ENCODE results near the gene USP53.
"Not testable (repeated sequence)": the region's sequence is repeated elsewhere in the genome, so short reads cannot be mapped to it uniquely, and the experiment has no call there.

Gene USP53

GRCh38 chr4:119303587-119304305 is 91.2 kb downstream of the USP53 start:
- no peaks in the 10 kb centered on the region for H3K27me3 Mint-ChIP-seq
- peaks cover 17% of the 10 kb centered on the region for H3K4me1 Mint-ChIP-seq (ENCODE audit: low read depth)
- no peak overlapping the region for H3K4me3 Mint-ChIP-seq
- H3K27ac Mint-ChIP-seq = no peak overlapping the region
- no peaks in the 10 kb centered on the region for H3K9me3 Mint-ChIP-seq (ENCODE audit: low read depth)
- peaks cover 5% of the 10 kb centered on the region for H3K36me3 Mint-ChIP-seq

- peaks cover 10% of the 10 kb centered on the region for H3K4me1 Mint-ChIP-seq (ENCODE audit: low read depth)
- H3K36me3 Mint-ChIP-seq = peaks cover 5% of the 10 kb centered on the region
- H3K4me3 Mint-ChIP-seq = no peak overlapping the region
- H3K27me3 Mint-ChIP-seq = no peaks in the 10 kb centered on the region
- no peak overlapping the region for H3K27ac Mint-ChIP-seq
- H3K9me3 Mint-ChIP-seq (ENCODE audit: low read depth) = no peaks in the 10 kb centered on the region
These were observed 91.9 kb downstream of the USP53 start for GRCh38 chr4:119304431-119304830.

GRCh38 chr4:119307606-119308005 is 95.1 kb downstream of the USP53 start:
- Mint-ChIP-seq H3K9me3 (ENCODE audit: low read depth) (no peaks in the 10 kb centered on the region), H3K27me3 (peaks cover under 1% of the 10 kb centered on the region), H3K4me3 (no peak overlapping the region), H3K27ac (no peak overlapping the region), H3K36me3 (peaks cover 5% of the 10 kb centered on the region), H3K4me1 (ENCODE audit: low read depth) (no peaks in the 10 kb centered on the region)

- peaks cover 4% of the 10 kb centered on the region for H3K27me3 Mint-ChIP-seq
- no peaks in the 10 kb centered on the region for H3K9me3 Mint-ChIP-seq (ENCODE audit: low read depth)
- no peaks in the 10 kb centered on the region for H3K36me3 Mint-ChIP-seq
- H3K27ac Mint-ChIP-seq = no peak overlapping the region
- no peak overlapping the region for H3K4me3 Mint-ChIP-seq
- H3K4me1 Mint-ChIP-seq (ENCODE audit: low read depth) = no peaks in the 10 kb centered on the region
These were observed 98.3 kb downstream of the USP53 start for GRCh38 chr4:119310826-119311225.

- peaks cover 4% of the 10 kb centered on the region for H3K27me3 Mint-ChIP-seq
- no peaks in the 10 kb centered on the region for H3K36me3 Mint-ChIP-seq
- H3K27ac Mint-ChIP-seq = no peak overlapping the region
- no peaks in the 10 kb centered on the region for H3K9me3 Mint-ChIP-seq (ENCODE audit: low read depth)
- H3K4me3 Mint-ChIP-seq = no peak overlapping the region
- no peaks in the 10 kb centered on the region for H3K4me1 Mint-ChIP-seq (ENCODE audit: low read depth)
These were observed 100.7 kb downstream of the USP53 start for GRCh38 chr4:119313237-119313636.

GRCh38 chr4:119314356-119314755 is 101.8 kb downstream of the USP53 start:
- Mint-ChIP-seq H3K4me3 (no peak overlapping the region), H3K27ac (no peak overlapping the region), H3K4me1 (ENCODE audit: low read depth) (no peaks in the 10 kb centered on the region), H3K9me3 (ENCODE audit: low read depth) (no peaks in the 10 kb centered on the region), H3K36me3 (no peaks in the 10 kb centered on the region), H3K27me3 (peaks cover 4% of the 10 kb centered on the region)

- Mint-ChIP-seq H3K27me3 (peaks cover 4% of the 10 kb centered on the region), H3K4me3 (no peak overlapping the region), H3K4me1 (ENCODE audit: low read depth) (no peaks in the 10 kb centered on the region), H3K9me3 (ENCODE audit: low read depth) (no peaks in the 10 kb centered on the region), H3K27ac (no peak overlapping the region), H3K36me3 (no peaks in the 10 kb centered on the region)
These were observed 102.5 kb downstream of the USP53 start for GRCh38 chr4:119315036-119315435.

- H3K9me3 Mint-ChIP-seq (ENCODE audit: low read depth) = no peaks in the 10 kb centered on the region
- no peaks in the 10 kb centered on the region for H3K4me1 Mint-ChIP-seq (ENCODE audit: low read depth)
- no peak overlapping the region for H3K27ac Mint-ChIP-seq
- peaks cover 1% of the 10 kb centered on the region for H3K27me3 Mint-ChIP-seq
- H3K4me3 Mint-ChIP-seq = no peak overlapping the region
- no peaks in the 10 kb centered on the region for H3K36me3 Mint-ChIP-seq
These were observed 105.5 kb downstream of the USP53 start for GRCh38 chr4:119317990-119318389.

- H3K27ac Mint-ChIP-seq = no peak within 1 kb of the TSS
- no peaks in the 10 kb centered on the region for H3K4me1 Mint-ChIP-seq (ENCODE audit: low read depth)
- no peaks in the 10 kb centered on the region for H3K36me3 Mint-ChIP-seq
- H3K27me3 Mint-ChIP-seq = no peaks in the 10 kb centered on the region
- no peaks in the 10 kb centered on the region for H3K9me3 Mint-ChIP-seq (ENCODE audit: low read depth)
- H3K4me3 Mint-ChIP-seq = no peak within 1 kb of the TSS
These were observed 109.6 kb downstream of the USP53 start, which contains the start of gene FABP2 for GRCh38 chr4:119321921-119322687. TSS of gene FABP2 (minus strand) at chr4:119322138. CDS start at chr4:119322102, 36 bp downstream.

- H3K4me3 Mint-ChIP-seq = no peak overlapping the region
- no peaks in the 10 kb centered on the region for H3K4me1 Mint-ChIP-seq (ENCODE audit: low read depth)
- no peaks in the 10 kb centered on the region for H3K36me3 Mint-ChIP-seq
- no peaks in the 10 kb centered on the region for H3K9me3 Mint-ChIP-seq (ENCODE audit: low read depth)
- no peak overlapping the region for H3K27ac Mint-ChIP-seq
- no peaks in the 10 kb centered on the region for H3K27me3 Mint-ChIP-seq
These were observed 116.2 kb downstream of the USP53 start for GRCh38 chr4:119328695-119329094.

- no peak overlapping the region for H3K27ac Mint-ChIP-seq
- no peaks in the 10 kb centered on the region for H3K27me3 Mint-ChIP-seq
- H3K4me3 Mint-ChIP-seq = no peak overlapping the region
- no peaks in the 10 kb centered on the region for H3K4me1 Mint-ChIP-seq (ENCODE audit: low read depth)
- no peaks in the 10 kb centered on the region for H3K36me3 Mint-ChIP-seq
- no peaks in the 10 kb centered on the region for H3K9me3 Mint-ChIP-seq (ENCODE audit: low read depth)
These were observed 117.5 kb downstream of the USP53 start for GRCh38 chr4:119329835-119330620.

- H3K9me3 Mint-ChIP-seq (ENCODE audit: low read depth); H3K4me1 Mint-ChIP-seq (ENCODE audit: low read depth); H3K36me3 Mint-ChIP-seq; H3K27me3 Mint-ChIP-seq; H3K27ac Mint-ChIP-seq; H3K4me3 Mint-ChIP-seq: not testable (repeated sequence)
These were observed 123.9 kb downstream of the USP53 start for GRCh38 chr4:119336332-119336979.

- Mint-ChIP-seq H3K4me1 (ENCODE audit: low read depth) (peaks cover 2% of the 10 kb centered on the region), H3K27ac (no peak overlapping the region), H3K9me3 (ENCODE audit: low read depth) (no peaks in the 10 kb centered on the region), H3K36me3 (no peaks in the 10 kb centered on the region), H3K4me3 (no peak overlapping the region), H3K27me3 (no peaks in the 10 kb centered on the region)
These were observed 124.5 kb downstream of the USP53 start for GRCh38 chr4:119337010-119337409.

GRCh38 chr4:119339895-119340294 is 127.4 kb downstream of the USP53 start:
- not testable (repeated sequence) for H3K4me3 Mint-ChIP-seq; H3K27me3 Mint-ChIP-seq; H3K4me1 Mint-ChIP-seq (ENCODE audit: low read depth); H3K36me3 Mint-ChIP-seq; H3K27ac Mint-ChIP-seq; H3K9me3 Mint-ChIP-seq (ENCODE audit: low read depth)

- not testable (repeated sequence) for H3K27me3 Mint-ChIP-seq; H3K9me3 Mint-ChIP-seq (ENCODE audit: low read depth); H3K4me3 Mint-ChIP-seq; H3K27ac Mint-ChIP-seq; H3K4me1 Mint-ChIP-seq (ENCODE audit: low read depth); H3K36me3 Mint-ChIP-seq
These were observed 130.8 kb downstream of the USP53 start for GRCh38 chr4:119343293-119343692.

All from activated naive CD8-positive, alpha-beta T cell (primary cell).